Activated CD4-positive, alpha-beta T cell treated with anti-CD3 and anti-CD28 coated beads, Interleukin-10, Interleukin-2, amounts not matched to agents 100 ng/mL and 50 ng/mL, durations not matched to agents 16 hours and 8 hours (primary cell): ENCODE results near the gene IGF2BP2.
A peak's percentile ranks its signal among the peaks of the same experiment; 100 is the strongest.
"Not testable (repeated sequence)": the region's sequence is repeated elsewhere in the genome, so short reads cannot be mapped to it uniquely, and the experiment has no call there.

ENCODE experiments used
- DNase-seq: peaks from one replicate; pipeline ENCODE4 v3.0.0-alpha.2; 2020

Gene IGF2BP2

GRCh38 chr3:185831990-185832389 lies 7.1 kb upstream of the IGF2BP2 start:
- no peak for DNase-seq

DNA sequence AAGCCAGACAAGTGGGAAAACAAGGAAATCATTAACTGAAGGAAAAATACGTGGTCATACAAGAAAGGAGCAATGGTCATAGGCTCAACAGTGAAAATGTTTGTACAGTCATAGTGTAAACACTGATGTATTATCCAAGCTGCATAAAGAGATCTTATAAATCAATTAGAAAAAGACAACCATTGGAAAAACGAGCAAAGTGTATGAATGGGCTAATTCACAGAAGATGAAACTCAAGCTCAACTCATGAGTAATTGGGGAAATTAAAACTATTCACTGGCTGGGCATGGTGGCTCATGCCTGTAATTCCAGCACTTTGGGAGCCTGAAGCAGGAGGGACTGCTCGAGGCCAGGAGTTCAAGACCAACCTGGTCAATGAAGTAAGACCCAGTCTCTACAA lies 6.4 kb upstream of the IGF2BP2 start:
- DNase-seq = no peak

DNA sequence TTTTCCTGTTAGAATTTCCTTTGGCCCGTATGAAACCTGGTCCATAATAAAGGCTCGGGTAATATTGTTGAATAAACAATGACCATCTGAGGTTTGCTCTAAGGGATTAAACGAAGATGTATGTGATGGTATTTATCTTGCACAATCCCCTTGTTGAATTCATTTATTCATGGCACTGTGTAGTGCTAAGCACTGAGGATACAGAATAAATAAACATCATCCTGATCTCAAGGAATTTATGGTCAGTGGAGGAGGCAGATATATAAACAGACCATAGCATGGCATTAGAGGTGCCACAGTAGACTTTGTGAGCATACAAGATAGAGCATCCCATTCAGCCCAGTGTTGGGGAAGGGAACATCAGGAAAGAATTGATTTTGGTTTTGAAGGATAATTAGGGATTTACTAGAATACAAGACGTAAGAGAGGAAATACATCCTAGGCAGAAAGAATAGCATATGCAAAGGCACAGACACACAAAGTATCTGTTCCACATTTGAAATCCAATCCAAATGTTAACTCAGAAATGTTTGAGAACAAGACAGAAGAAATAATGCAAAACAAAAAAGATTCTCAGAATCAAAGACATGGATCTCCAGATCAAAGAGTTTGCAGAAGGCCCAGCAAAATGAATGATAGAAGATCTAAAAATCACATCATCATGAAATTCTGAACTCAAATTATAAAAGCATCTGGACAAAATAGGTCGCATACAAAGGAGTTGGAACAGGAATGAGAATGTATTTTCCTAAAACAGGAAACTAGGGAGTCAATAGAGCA lies 5.4 kb upstream of the IGF2BP2 start:
- DNase-seq = no peak

DNA sequence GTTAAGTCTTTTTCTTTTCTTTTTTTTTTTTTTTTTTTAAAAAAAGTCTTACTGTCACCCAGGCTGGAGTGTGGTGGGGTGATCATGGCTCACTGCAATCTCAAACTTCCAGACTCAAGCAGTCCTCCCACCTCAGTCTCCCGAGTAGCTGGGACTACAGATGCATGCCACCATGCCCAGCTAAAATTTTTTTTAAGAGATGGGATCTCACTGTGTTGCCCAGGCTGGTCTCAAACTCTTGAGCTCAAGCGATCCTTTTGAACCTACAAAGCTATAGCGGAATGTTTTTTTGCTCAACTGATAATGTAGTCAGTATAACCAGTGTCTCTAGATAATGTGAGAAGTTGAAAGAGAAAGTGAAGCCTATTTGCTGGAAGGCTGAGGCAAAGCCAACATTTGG lies 3.9 kb upstream of the IGF2BP2 start:
- no peak for DNase-seq

GRCh38 chr3:185827595-185828344 lies 2.9 kb upstream of the IGF2BP2 start:
- no peak for DNase-seq

GRCh38 chr3:185825639-185826481 lies 1.0 kb upstream of the IGF2BP2 start:
- DNase-seq = peak; percentile 53

- peak; percentile 23 for DNase-seq
Observed at GRCh38 chr3:185824051-185825005, 514 bp downstream of the IGF2BP2 start.

DNA sequence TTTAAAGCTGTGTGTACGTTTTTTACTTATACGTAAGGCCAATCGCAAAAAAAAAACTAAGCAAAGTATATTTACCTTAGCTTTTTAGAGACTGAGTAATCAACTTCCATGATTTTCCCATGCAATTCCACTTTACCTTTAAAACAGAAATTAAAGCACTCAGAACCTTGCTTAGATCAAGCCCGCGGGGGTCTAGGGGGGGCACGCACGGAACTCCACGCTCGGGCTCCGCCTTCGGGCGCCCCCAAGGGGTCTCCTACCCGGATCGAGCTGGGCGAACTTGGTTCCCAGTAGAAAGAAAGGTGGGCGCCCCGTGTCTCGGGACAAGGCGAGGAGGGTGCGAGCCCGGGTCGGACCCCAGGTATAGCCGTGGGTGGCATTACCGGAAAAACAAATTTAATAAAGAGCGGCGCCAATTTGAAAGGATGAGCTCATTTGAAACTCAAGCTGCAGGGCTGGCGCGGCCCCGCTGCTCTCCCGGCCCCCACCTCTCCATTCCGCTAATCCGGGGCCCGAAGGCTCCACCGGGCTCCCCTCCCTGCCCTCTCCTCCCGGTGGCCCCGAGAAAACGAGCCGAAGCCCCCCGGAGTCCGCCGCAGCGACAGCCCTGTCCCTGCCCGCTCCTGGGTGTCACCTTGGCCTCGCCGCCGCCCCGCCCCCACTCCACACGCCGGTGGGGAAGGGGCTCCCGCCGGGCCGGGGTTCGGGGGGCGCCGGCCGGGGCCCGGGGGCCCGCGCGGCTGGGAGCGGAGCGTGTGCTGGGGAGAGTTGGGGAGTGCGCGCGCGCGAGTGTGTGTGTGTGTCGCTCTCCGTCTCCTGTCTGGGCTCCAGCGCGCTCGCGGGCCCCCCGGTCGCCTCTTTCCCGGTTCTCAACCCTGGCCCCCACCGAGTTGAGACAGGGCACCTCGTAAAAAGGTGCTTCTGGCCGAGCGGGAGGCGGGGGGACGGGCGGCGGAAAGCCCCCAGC lies 1.5 kb downstream of the IGF2BP2 start:
- peak; percentile 5 for DNase-seq

- no peak for DNase-seq
Observed at GRCh38 chr3:185822221-185823000, 2.4 kb downstream of the IGF2BP2 start.

GRCh38 chr3:185820973-185821758 lies 3.7 kb downstream of the IGF2BP2 start:
- no peak for DNase-seq

GRCh38 chr3:185818267-185818875 lies 6.5 kb downstream of the IGF2BP2 start:
- DNase-seq = no peak

DNA sequence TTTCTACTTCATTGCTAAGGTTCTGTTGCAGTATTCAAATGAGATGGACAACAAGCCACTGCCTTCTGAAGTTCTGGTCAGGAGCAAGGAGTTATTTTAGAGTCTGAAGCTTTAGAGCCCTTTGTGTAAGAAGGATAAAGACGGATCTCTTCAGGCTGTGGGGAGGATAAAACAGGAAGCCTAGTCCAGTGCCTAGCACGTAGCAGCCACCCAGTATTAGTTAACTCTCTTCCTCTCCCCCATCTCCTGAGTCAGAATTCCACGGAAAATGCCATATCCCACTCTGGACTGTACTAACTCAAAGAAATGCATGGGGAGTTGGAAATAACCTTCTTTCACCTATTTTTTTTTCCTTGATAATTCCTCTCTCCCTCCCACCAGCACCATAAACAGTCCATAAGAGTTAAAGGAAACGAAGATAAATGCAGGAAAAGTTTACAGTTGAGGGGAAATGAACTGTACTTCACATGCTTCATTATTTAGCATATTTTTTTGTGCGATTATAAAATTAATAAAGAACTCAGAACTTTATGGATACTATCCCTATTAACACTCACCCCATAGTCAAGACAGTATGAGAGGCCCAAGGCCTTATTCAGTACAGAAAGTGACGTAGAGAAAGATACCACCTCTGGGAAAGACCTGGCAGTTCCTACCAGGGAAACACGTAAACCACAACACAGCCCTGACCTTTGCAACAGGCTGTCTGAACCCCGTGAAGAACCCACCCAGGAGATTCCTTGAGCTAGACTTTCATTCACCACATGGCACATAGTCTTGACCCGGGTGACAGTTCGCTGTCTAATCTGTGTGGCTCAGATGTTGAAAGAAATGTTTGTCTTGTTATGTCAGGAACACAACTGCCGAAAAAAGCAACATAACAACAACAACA lies 9.2 kb downstream of the IGF2BP2 start:
- DNase-seq = no peak

DNA sequence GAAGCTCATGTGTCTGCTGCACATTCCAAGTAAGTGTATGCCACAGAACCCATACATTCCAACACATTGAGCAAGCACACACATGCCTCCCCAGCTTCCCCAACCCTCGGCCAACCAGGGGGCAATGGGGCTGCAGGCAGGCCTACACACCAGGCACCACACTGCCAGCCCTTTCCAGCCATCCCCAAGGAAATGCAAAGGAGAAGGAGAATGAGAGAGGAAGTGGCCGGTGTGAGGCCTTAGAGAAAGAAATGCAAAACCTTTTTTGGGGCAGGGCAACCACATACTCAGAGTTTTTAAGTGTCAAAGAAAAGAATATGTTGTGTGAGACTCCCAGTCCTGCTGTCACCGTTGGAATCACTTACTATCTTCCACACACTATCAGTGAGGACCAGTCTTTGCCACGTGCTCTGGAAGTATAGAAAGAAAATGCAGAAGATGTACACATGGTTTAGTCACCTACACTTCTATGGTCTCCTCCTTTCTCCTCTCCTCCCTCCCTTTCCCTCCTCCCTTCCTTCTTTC lies 11.1 kb downstream of the IGF2BP2 start:
- DNase-seq = no peak

DNA sequence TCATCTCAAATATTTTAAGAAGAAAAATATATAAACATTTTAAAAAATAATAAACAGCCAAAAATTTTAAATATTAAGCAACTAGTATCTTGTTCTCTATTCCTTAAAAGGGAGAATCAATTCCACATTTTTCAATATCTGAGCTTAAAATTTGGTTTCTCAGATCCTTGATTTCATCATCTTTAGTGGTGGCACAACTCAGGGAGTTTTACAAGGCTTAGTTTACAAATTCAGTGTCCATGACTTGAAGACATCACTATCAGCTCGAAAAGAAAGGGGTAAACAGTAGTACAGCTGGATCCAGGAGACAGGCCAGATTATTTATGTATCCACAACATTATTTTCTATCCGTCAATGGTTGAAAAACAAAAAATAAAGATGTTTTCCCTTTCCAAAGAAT lies 11.6 kb downstream of the IGF2BP2 start:
- DNase-seq = no peak

DNA sequence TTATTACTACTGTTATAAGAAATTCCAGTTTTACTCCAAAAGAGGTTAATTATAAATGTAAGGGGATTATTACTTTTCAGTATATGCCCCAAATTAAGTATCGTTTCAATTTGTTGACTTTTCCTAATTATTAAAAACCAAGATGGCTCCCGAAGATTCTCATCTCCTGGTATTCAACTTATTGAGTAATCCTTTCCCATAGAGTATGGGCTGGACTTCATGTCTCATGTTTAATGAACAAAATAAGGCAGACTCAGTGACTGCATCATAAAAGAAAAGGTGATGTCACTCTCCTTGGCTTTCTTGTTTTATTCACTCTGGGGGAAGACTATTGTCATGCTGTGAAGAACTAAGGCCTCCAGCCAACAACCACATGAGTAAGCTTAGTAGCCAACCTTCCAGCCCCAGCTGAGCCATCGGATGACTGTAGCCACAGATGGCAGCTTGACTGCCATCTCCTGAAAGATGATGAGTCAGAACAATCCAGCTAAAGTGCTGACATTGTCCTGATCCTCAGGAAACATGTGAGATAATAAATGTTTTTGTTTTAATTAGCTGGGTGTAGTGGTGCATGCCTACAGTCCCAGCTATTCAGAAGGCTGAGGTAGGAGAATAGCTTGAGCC lies 17.3 kb downstream of the IGF2BP2 start:
- peak; percentile 28 for DNase-seq

GRCh38 chr3:185798831-185799110 lies 26.1 kb downstream of the IGF2BP2 start:
- not testable (repeated sequence) for DNase-seq
